Gastrocnemius medialis (tissue), 4 donors: ENCODE data around the gene RPUSD3.

Source experiments
- CTCF ChIP-seq, 5 experiments: fragments of 450-650 bp in 3 of 5; fragments of 200-600 bp in 2 of 5; sonication (generic) in 2 of 5; IDR thresholded peaks in 4 of 5; conservative IDR thresholded peaks in 1 of 5; 1 replicate in 4 of 5; 2 replicates in 1 of 5; pipeline ENCODE4 v1.5.1; 2016 to 2019; ENCODE audit warnings: antibody characterized with exemption in 5 of 5, mild to moderate bottlenecking in 3 of 5, moderate library complexity in 3 of 5
- POLR2A ChIP-seq, 2 donors: fragments of 450-650 bp; IDR thresholded peaks; one replicate each; pipeline ENCODE4 v1.6.1; 2017; ENCODE audit warnings: antibody characterized with exemption in 2 of 2, mild to moderate bottlenecking in 2 of 2, moderate library complexity in 2 of 2

GRCh38 chr3:9838856-9839255, 5.0 kb downstream of the RPUSD3 start:
- TF ChIP-seq CTCF (IDR thresholded peaks at IDR 0.05 in 4 of 5, conservative IDR thresholded peaks at IDR 0.05 in 1 of 5) (no peak), POLR2A (IDR thresholded peaks at IDR 0.05) (no peak)
